ENCODE measurements around the gene GPR142. TPM values are rescaled to one million over a fixed set of nuclear protein-coding genes. Genes with fewer than 3 reads are reported as not detected.

The GPR142 gene
- total and polyA plus RNA-seq, 2 donors (not counting 3 experiments of a cell fraction or from before 2014, with no cell fraction given), result not detected

GRCh38 chr17:74339537-74340195 is 27.6 kb upstream of the GPR142 start:
- Histone ChIP-seq H3K79me2 (ENCODE audit: control insufficient read depth, insufficient read depth, low read length) (no peaks in the 10 kb centered on the region), H3K27me3 (ENCODE audit: control insufficient read depth in 2 of 2, insufficient read depth in 2 of 2, low read length in 2 of 2) (no peaks in the 10 kb centered on the region), H3K9me3 (replicated peaks; ENCODE audit: control insufficient read depth, insufficient read depth, low read length) (no peaks in the 10 kb centered on the region), H3K9me1 (replicated peaks; ENCODE audit: control insufficient read depth, extremely low read depth, insufficient read depth, low read length) (no peaks in the 10 kb centered on the region), H3K4me3 (replicated peaks in 1 of 3; ENCODE audit: insufficient read depth in 1 of 3, low read depth in 1 of 3, low read length in 3 of 3) (no peak overlapping the region), H3K4me2 (ENCODE audit: insufficient read depth, low read length) (no peak overlapping the region), H3K9ac (replicated peaks; ENCODE audit: extremely low read depth, insufficient read depth, low read length) (no peak overlapping the region), H2AFZ (ENCODE audit: low read depth, low read length) (no peak overlapping the region), H3K36me3 (ENCODE audit: control insufficient read depth in 2 of 2, extremely low read depth in 1 of 2, insufficient read depth in 2 of 2, low read length in 2 of 2) (no peaks in the 10 kb centered on the region), H4K20me1 (replicated peaks; ENCODE audit: control insufficient read depth, extremely low read depth, insufficient read depth, low read length) (no peaks in the 10 kb centered on the region), H3K4me1 (ENCODE audit: control insufficient read depth, extremely low read depth, insufficient read depth, low read length) (peaks cover under 1% of the 10 kb centered on the region), H3K27ac (ENCODE audit: insufficient read depth, low read depth, low read length) (no peak overlapping the region)
- no peak for TF ChIP-seq CTCF (IDR thresholded peaks at IDR 0.05; ENCODE audit: extremely low read depth in 1 of 2, insufficient read depth in 1 of 2, low read depth in 1 of 2, low read length in 2 of 2)
- TF ChIP-seq POLR2A (IDR thresholded peaks at IDR 0.05; ENCODE audit: low read depth, low read length), result no peak
- TF ChIP-seq POLR2AphosphoS5 (IDR thresholded peaks at IDR 0.05; ENCODE audit: insufficient read depth, low read depth, low read length), result no peak
- TF ChIP-seq GATA2 (IDR thresholded peaks at IDR 0.05; ENCODE audit: insufficient read depth, insufficient read length, low read depth, low read length), result no peak
- TF ChIP-seq FOS (IDR thresholded peaks at IDR 0.05; ENCODE audit: borderline replicate concordance, insufficient read depth, low read length), result no peak
- TF ChIP-seq MYC (IDR thresholded peaks at IDR 0.05; ENCODE audit: low read depth, low read length), result no peak
- TF ChIP-seq EZH2 (IDR thresholded peaks at IDR 0.05; ENCODE audit: borderline replicate concordance, low read depth, low read length, severe bottlenecking), result no peak
- no peak for TF ChIP-seq MAX (IDR thresholded peaks at IDR 0.05; ENCODE audit: insufficient read depth, insufficient read length)
- TF ChIP-seq JUN (IDR thresholded peaks at IDR 0.05; ENCODE audit: borderline replicate concordance, insufficient read depth, insufficient read length, low read depth), result no peak
- BruUV-seq (replicated peaks), result no TSS peak
- ChIA-PET POLR2A (no interaction called here), CTCF (no interaction called here)
- FAIRE-seq (no peak), DNase-seq (ENCODE audit: low read depth, low spot score) (no peak)
- intact Hi-C loops (cut with micrococcal nuclease) (no loop called here), dilution Hi-C loops (cut with MboI; ENCODE audit: extremely low pct_ligation_motif_present, low sequenced_read_pairs) (no loop called here)
